Body of pancreas (tissue), 4 donors: ENCODE measurements around the gene TOR1AIP2. TPM values are rescaled to one million over a fixed set of nuclear protein-coding genes. Genes with fewer than 3 reads are reported as not detected.

ENCODE experiments used
- ATAC-seq: fragments of 150-250 bp; one replicate; pipeline ENCODE4 v1.9.1; 2016
- DNase-seq, 4 donors: peaks; one replicate each; pipeline ENCODE4 v3.0.0-alpha.2; 2019
- H3K27ac ChIP-seq, 4 donors: fragments of 200-600 bp; sonication (generic); 1 replicate in 3 of 4; 2 replicates in 1 of 4; pipeline versions ENCODE4 v1.5.1 to v1.6.1; 2016 to 2019; ENCODE audit warnings: mild to moderate bottlenecking in 1 of 4, mixed read lengths in 1 of 4, moderate library complexity in 1 of 4
- H3K27me3 ChIP-seq, 2 donors: fragments of 200-600 bp; sonication (generic); one replicate each; pipeline ENCODE4 v1.6.0; 2016; ENCODE audit warnings: mild to moderate bottlenecking in 1 of 2
- H3K36me3 ChIP-seq, 2 donors: fragments of 200-600 bp; sonication (generic); replicated peaks in 1 of 2; 2 replicates each; pipeline ENCODE4 v1.5.1; 2016; ENCODE audit warnings: low read depth in 2 of 2; ENCODE audit not compliant: insufficient read depth in 1 of 2
- H3K4me1 ChIP-seq: fragments of 200-600 bp; sonication (generic); one replicate; pipeline ENCODE4 v1.6.0; 2016
- H3K4me3 ChIP-seq, 2 donors: fragments of 200-600 bp; sonication (generic); 1 replicate in 1 of 2; 2 replicates in 1 of 2; pipeline ENCODE4 v1.5.1; 2016 to 2019
- H3K9me3 ChIP-seq, 3 donors: fragments of 200-600 bp; sonication (generic); 1 replicate in 2 of 3; 2 replicates in 1 of 3; pipeline ENCODE4 v1.5.1; 2016
- POLR2A ChIP-seq, 3 donors: fragments of 450-650 bp; IDR thresholded peaks; one replicate each; pipeline ENCODE4 v1.6.1; 2016; ENCODE audit warnings: antibody characterized with exemption in 3 of 3, mild to moderate bottlenecking in 2 of 3
- WGBS, 2 donors: methylation state at CpG; one replicate each; pipeline ENCODE4 v1.1.5; 2017; 5-methylcytosine and 5-hydroxymethylcytosine counted together
- intact Hi-C: fragments of 100-400 bp; cut with DNase I; formaldehyde crosslinking; loops from one replicate; pipeline ENCODE4 v1.15.1; 2023
- total RNA-seq, 2 donors: library from RNA; depleted of rRNA; stranded (reverse); fragments of >200 nt; gene quantifications; one replicate each; pipeline ENCODE4 v1.1.0, GENCODE V29; 2016
- TF ChIP-seq, protein P1 (sequence below), 7 experiments: fragments of 450-650 bp in 4 of 7; fragments of 200-600 bp in 3 of 7; sonication (generic) in 3 of 7; IDR thresholded peaks; one replicate each; pipeline ENCODE4 v1.5.1; 2016 to 2019; ENCODE audit warnings: antibody characterized with exemption in 7 of 7

Gene TOR1AIP2
- total RNA-seq, 2 donors from 2014 or later, result 44.1 to 44.8 TPM

DNA sequence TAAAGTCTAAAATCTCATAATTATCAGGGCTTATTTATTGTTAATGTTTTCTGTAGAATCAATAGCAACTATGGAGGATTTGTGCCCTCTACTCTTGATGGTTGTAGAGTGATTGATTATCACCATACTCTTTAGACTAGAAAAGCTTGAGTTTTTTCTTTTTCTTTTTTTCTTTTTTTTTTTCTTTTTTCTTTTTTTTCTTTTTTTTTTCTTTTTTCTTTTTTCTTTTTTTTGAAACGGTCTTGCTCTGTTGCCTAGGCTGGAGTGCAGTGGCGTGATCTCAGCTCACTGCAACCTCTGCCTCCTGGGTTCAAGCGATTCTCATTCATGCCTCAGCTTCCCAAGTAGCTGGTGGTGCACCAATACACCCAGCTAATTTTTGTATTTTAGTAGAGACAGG lies 34.2 kb upstream of the TOR1AIP2 start:
- DNase-seq (no peak), ATAC-seq (no peak)
- TF ChIP-seq, protein P1, sequence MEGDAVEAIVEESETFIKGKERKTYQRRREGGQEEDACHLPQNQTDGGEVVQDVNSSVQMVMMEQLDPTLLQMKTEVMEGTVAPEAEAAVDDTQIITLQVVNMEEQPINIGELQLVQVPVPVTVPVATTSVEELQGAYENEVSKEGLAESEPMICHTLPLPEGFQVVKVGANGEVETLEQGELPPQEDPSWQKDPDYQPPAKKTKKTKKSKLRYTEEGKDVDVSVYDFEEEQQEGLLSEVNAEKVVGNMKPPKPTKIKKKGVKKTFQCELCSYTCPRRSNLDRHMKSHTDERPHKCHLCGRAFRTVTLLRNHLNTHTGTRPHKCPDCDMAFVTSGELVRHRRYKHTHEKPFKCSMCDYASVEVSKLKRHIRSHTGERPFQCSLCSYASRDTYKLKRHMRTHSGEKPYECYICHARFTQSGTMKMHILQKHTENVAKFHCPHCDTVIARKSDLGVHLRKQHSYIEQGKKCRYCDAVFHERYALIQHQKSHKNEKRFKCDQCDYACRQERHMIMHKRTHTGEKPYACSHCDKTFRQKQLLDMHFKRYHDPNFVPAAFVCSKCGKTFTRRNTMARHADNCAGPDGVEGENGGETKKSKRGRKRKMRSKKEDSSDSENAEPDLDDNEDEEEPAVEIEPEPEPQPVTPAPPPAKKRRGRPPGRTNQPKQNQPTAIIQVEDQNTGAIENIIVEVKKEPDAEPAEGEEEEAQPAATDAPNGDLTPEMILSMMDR (IDR thresholded peaks at IDR 0.05), result no peak
- TF ChIP-seq POLR2A (IDR thresholded peaks at IDR 0.05), result no peak
- no peak overlapping the region for H3K4me3 ChIP-seq
- no peak overlapping the region for H3K27ac ChIP-seq
- H3K27me3 ChIP-seq, result no peaks in the 10 kb centered on the region
- intact Hi-C loops, result no loop called here
- no peaks in the 10 kb centered on the region for H3K9me3 ChIP-seq
- H3K4me1 ChIP-seq, result no peaks in the 10 kb centered on the region
- peaks cover 6 to 18% of the 10 kb centered on the region in 2 donors for H3K36me3 ChIP-seq
- 96 to 98% methylated on average over 3 of the region's 3 CpGs for WGBS, 2 donors

DNA sequence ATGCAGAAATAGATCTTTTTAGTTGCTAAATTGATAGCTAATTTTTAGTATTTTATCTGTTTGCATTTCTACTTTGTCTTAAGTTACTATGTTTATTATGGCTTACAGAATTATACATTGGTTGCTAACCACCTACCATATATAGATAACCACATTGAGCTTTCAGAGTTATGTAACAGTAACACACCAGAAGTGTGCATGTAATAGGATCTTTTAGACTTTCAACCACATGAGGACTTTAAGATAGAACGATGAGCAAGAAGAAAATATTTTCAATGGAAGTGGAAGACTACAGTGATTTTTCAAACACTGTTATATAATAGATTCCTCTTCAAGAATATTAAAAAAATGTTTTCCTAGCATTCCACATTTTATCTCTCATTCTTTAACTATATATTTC lies 33.3 kb upstream of the TOR1AIP2 start:
- 63 to 64% methylated on average over 1 of the region's 1 CpG for WGBS, 2 donors
- H3K4me1 ChIP-seq, result no peaks in the 10 kb centered on the region
- H3K27ac ChIP-seq, result no peak overlapping the region
- H3K9me3 ChIP-seq, result no peaks in the 10 kb centered on the region
- intact Hi-C loops, result no loop called here
- no peak for ATAC-seq
- no peak for DNase-seq
- H3K36me3 ChIP-seq, result peaks cover 6 to 16% of the 10 kb centered on the region in 2 donors
- TF ChIP-seq, protein P1 (IDR thresholded peaks at IDR 0.05), result no peak
- TF ChIP-seq POLR2A (IDR thresholded peaks at IDR 0.05), result no peak
- H3K4me3 ChIP-seq, result no peak overlapping the region
- H3K27me3 ChIP-seq, result no peaks in the 10 kb centered on the region

DNA sequence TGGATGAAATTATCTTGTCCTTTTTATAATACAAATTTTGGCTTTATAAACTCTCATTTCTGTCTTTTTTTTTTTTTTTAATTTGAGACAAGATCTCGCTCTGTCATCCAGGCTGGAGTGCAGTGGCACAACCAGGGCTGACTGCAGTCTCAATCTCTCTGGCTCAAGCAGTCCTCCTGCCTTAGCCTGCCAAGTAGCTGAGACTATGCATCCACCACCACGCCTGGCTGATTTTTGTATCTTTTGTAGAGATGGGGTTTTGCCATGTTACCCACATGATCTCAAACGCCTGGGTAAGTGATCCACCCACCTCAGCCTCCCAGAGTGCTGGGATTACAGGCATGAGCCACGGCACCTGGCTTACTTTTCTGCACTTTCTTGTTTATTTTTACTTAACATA lies 12.0 kb upstream of the TOR1AIP2 start:
- Histone ChIP-seq H3K36me3 (peaks cover 0 to 3% of the 10 kb centered on the region in 2 donors), H3K4me3 (no peak overlapping the region)
- 86 to 89% methylated on average over 4 of the region's 4 CpGs for WGBS, 2 donors

DNA sequence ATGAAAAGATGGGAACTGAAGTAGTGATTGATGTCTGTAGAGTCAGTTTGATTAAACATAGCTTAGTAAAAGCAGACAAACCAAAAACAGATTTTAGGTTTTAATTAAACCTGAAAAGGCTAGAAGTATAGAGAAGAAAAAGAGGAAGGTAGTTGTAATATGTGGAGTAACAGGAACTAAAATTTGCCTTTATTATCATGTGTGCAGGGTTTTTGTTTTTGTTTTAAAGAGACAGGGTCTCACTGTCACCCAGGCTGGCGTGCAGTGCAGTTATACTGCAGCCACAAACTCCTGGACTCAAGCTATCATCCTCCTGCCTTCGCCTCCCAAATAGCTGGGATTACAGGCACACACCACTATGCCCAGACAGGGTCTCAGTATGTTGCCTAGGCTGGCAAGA lies 10.5 kb upstream of the TOR1AIP2 start:
- ATAC-seq, result no peak

More for the DNA sequence above, 12.0 kb upstream of the TOR1AIP2 start:
- intact Hi-C loops, result no loop called here
- Histone ChIP-seq H3K27me3 (no peaks in the 10 kb centered on the region), H3K4me1 (peaks cover 14% of the 10 kb centered on the region), H3K27ac (no peak overlapping the region), H3K9me3 (no peaks in the 10 kb centered on the region)
- no peak for TF ChIP-seq POLR2A (IDR thresholded peaks at IDR 0.05)
- TF ChIP-seq, protein P1 (IDR thresholded peaks at IDR 0.05), result no peak
- DNase-seq (no peak), ATAC-seq (no peak)

DNA sequence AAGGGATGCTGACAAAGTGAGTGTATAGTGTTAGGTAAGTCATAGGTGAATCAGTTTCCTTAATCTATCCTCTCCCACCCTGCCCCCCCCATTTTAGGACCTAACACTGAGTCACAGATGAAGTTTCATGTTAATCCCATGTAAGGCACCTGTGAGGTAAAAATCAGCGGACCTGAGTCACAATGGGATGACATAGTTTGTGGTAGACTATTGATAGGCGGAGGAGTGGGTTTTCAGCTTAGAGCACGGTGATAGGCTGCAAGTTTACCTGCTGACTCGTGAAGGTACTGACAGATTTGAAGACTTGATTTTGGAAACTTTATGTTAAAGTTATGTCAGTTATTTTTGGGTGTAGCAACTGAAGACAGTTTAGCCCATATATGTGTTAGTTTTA lies 6.1 kb upstream of the TOR1AIP2 start:
- intact Hi-C loops, result no loop called here
- Histone ChIP-seq H3K36me3 (peaks cover 0 to 3% of the 10 kb centered on the region in 2 donors), H3K9me3 (no peaks in the 10 kb centered on the region), H3K27ac (peak overlapping the region in 3 of 4 donors; percentile 97 to 100 (median 97)), H3K4me1 (peaks cover 40% of the 10 kb centered on the region), H3K27me3 (no peaks in the 10 kb centered on the region), H3K4me3 (peak overlapping the region in 1 of 2 donors; percentile 71)
- WGBS, 2 donors, result 9 to 32% methylated on average over 4 of the region's 4 CpGs
- TF ChIP-seq, protein P1 (IDR thresholded peaks at IDR 0.05), result no peak
- TF ChIP-seq POLR2A (IDR thresholded peaks at IDR 0.05), result no peak
- no peak for ATAC-seq
- DNase-seq, result no peak

More for the DNA sequence above, 10.5 kb upstream of the TOR1AIP2 start:
- peaks cover 25% of the 10 kb centered on the region for H3K4me1 ChIP-seq
- no peak overlapping the region for H3K4me3 ChIP-seq
- peaks cover 0 to 3% of the 10 kb centered on the region in 2 donors for H3K36me3 ChIP-seq
- no peak for DNase-seq
- TF ChIP-seq, protein P1 (IDR thresholded peaks at IDR 0.05), result no peak
- TF ChIP-seq POLR2A (IDR thresholded peaks at IDR 0.05), result no peak
- no peak overlapping the region for H3K27ac ChIP-seq
- intact Hi-C loops, result no loop called here
- no peaks in the 10 kb centered on the region for H3K9me3 ChIP-seq
- H3K27me3 ChIP-seq, result no peaks in the 10 kb centered on the region
- WGBS, 2 donors, result 70 to 77% methylated on average over 2 of the region's 2 CpGs
